DOHH2 (cell line): ENCODE measurements around the gene ACTBL2.

Experiments used
- EZH2phosphoT487 ChIP-seq: fragments of 200-600 bp; sonication (generic); IDR thresholded peaks from 2 replicates; pipeline ENCODE4 v1.6.1; 2017; ENCODE audit warnings: borderline replicate concordance, mild to moderate bottlenecking, antibody characterized with exemption, low read length, moderate library complexity, mixed read lengths
- TF ChIP-seq, protein P1 (sequence below): fragments of 200-600 bp; sonication (generic); IDR thresholded peaks from one replicate; pipeline ENCODE4 v1.5.1; 2014; ENCODE audit warnings: antibody characterized with exemption, mild to moderate bottlenecking, low read depth, low read length; ENCODE audit not compliant: poor library complexity, severe bottlenecking

GRCh38 chr5:57531333-57531732 is 48.7 kb upstream of the ACTBL2 start:
- TF ChIP-seq, protein P1, sequence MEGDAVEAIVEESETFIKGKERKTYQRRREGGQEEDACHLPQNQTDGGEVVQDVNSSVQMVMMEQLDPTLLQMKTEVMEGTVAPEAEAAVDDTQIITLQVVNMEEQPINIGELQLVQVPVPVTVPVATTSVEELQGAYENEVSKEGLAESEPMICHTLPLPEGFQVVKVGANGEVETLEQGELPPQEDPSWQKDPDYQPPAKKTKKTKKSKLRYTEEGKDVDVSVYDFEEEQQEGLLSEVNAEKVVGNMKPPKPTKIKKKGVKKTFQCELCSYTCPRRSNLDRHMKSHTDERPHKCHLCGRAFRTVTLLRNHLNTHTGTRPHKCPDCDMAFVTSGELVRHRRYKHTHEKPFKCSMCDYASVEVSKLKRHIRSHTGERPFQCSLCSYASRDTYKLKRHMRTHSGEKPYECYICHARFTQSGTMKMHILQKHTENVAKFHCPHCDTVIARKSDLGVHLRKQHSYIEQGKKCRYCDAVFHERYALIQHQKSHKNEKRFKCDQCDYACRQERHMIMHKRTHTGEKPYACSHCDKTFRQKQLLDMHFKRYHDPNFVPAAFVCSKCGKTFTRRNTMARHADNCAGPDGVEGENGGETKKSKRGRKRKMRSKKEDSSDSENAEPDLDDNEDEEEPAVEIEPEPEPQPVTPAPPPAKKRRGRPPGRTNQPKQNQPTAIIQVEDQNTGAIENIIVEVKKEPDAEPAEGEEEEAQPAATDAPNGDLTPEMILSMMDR: no peak
- TF ChIP-seq EZH2phosphoT487: no peak
